HCT116 (cell line): Measurements from ENCODE around the gene LRFN3. TPM values are rescaled to one million over a fixed set of nuclear protein-coding genes. Genes with fewer than 3 reads are reported as not detected.

Experiments used
- ATAC-seq: fragments of 200-7000 bp; cut with Tn5 transposase; 2 replicates; pipeline ENCODE4 v1.9.1; 2020; ENCODE audit warnings: mild to moderate bottlenecking, moderate library complexity
- BruUV-seq: library from RNA; stranded (reverse); fragments of 400-500 nt; replicated peaks from 2 replicates; lab custom pipeline; 2021; lab: Mats Ljungman, UMichigan
- CTCF ChIA-PET: fragments of 300-600 bp; sonication (Branson Sonifier 250); formaldehyde crosslinking; loops from one replicate; lab custom pipeline; 2021; ENCODE audit warnings: antibody characterized with exemption; lab: Charles Lee
- POLR2A ChIA-PET: fragments of 300-600, 350-600 bp; sonication (Branson Sonifier 250); formaldehyde crosslinking; loops from one replicate; lab custom pipeline; 2021; ENCODE audit warnings: antibody characterized with exemption; lab: Charles Lee
- RAD21 ChIA-PET, 2 experiments: fragments of 300-600 bp; sonication (Branson Sonifier 250); formaldehyde crosslinking; loops; one replicate each; lab custom pipeline; 2023; ENCODE audit warnings: low total read pairs in 2 of 2; ENCODE audit not compliant: uncharacterized antibody in 2 of 2, unreplicated experiment in 2 of 2, low non-redundant PET in 1 of 2; lab: Charles Lee
- DNase-seq: peaks from one replicate; pipeline ENCODE4 v3.0.0-alpha.2; 2010; ENCODE audit warnings: low read depth, low spot score
- H2AFZ ChIP-seq: fragments of 200-600 bp; shearing (Covaris generic), sonication (generic); 2 replicates; pipeline ENCODE4 v1.6.1; 2017; ENCODE audit warnings: low read depth, mixed run types, mixed read lengths, antibody characterized with exemption, low read length; ENCODE audit not compliant: poor library complexity, severe bottlenecking
- H3K27ac ChIP-seq: 2 replicates; pipeline ENCODE4 v1.5.1; 2012; ENCODE audit warnings: low read depth, low read length
- H3K27me3 ChIP-seq: fragments of 200-600 bp; sonication (generic); 2 replicates; pipeline ENCODE4 v1.6.1; 2016; ENCODE audit warnings: mixed run types, low read length, mixed read lengths; ENCODE audit not compliant: insufficient read depth
- H3K36me3 ChIP-seq, 2 experiments: fragments of 200-500 bp in 1 of 2; fragments of 200-600 bp in 1 of 2; sonication (Bioruptor generic) in 1 of 2; sonication (generic) in 1 of 2; 2 replicates each; pipeline versions ENCODE4 v1.5.1 to v1.6.1; 2014 to 2016; ENCODE audit warnings: low read length in 2 of 2, inconsistent platforms in 1 of 2, mixed read lengths in 1 of 2, mixed run types in 1 of 2; ENCODE audit not compliant: insufficient read depth in 2 of 2, control insufficient read depth in 1 of 2
- H3K4me1 ChIP-seq, 2 experiments: fragments of 200-600 bp in 1 of 2; sonication (generic) in 1 of 2; 2 replicates each; pipeline versions ENCODE4 v1.5.1 to v1.6.1; 2012 to 2017; ENCODE audit warnings: low read length in 2 of 2, inconsistent platforms in 1 of 2, mild to moderate bottlenecking in 1 of 2, mixed read lengths in 1 of 2, mixed run types in 1 of 2, moderate library complexity in 1 of 2; ENCODE audit not compliant: insufficient read depth in 2 of 2, control insufficient read depth in 1 of 2
- H3K4me2 ChIP-seq: fragments of 200-600 bp; sonication (generic); 2 replicates; pipeline ENCODE4 v1.6.1; 2017; ENCODE audit warnings: mixed run types, low read length, mixed read lengths
- H3K4me3 ChIP-seq, 2 experiments: fragments of 200-600 bp in 1 of 2; sonication (generic) in 1 of 2; replicated peaks in 1 of 2; 2 replicates each; pipeline ENCODE4 v1.5.1; 2011 to 2016; ENCODE audit warnings: low read length in 2 of 2, control low read depth in 1 of 2, low read depth in 1 of 2, mild to moderate bottlenecking in 1 of 2, mixed read lengths in 1 of 2, mixed run types in 1 of 2
- H3K79me2 ChIP-seq: fragments of 200-600 bp; sonication (generic); 2 replicates; pipeline ENCODE4 v1.6.1; 2017; ENCODE audit warnings: mild to moderate bottlenecking, mixed run types, low read length, moderate library complexity, mixed read lengths; ENCODE audit not compliant: insufficient read depth
- H3K9ac ChIP-seq: fragments of 200-600 bp; sonication (generic); 2 replicates; pipeline ENCODE4 v1.6.1; 2016; ENCODE audit warnings: low read length, mixed read lengths
- H3K9me2 ChIP-seq: fragments of 200-600 bp; sonication (generic), shearing (Covaris generic); 2 replicates; pipeline ENCODE4 v1.6.1; 2017; ENCODE audit warnings: mixed run types, mild to moderate bottlenecking, moderate library complexity; ENCODE audit not compliant: insufficient read depth
- H3K9me3 ChIP-seq, 2 experiments: fragments of 200-500 bp in 1 of 2; fragments of 200-600 bp in 1 of 2; sonication (Bioruptor generic) in 1 of 2; sonication (generic) in 1 of 2; 2 replicates each; pipeline ENCODE4 v1.6.1; 2014 to 2017; ENCODE audit warnings: low read length in 2 of 2, mixed read lengths in 2 of 2, inconsistent platforms in 1 of 2, low read depth in 1 of 2, mild to moderate bottlenecking in 1 of 2, mixed run types in 1 of 2, moderate library complexity in 1 of 2; ENCODE audit not compliant: control insufficient read depth in 1 of 2, insufficient read depth in 1 of 2
- H4K20me1 ChIP-seq: fragments of 200-600 bp; sonication (generic), shearing (Covaris generic); 2 replicates; pipeline ENCODE4 v1.6.1; 2017; ENCODE audit warnings: mixed run types, mild to moderate bottlenecking, moderate library complexity; ENCODE audit not compliant: insufficient read depth
- EZH2 ChIP-seq: fragments of 200-600 bp; sonication (generic); IDR thresholded peaks from 2 replicates; pipeline ENCODE4 v1.6.1; 2017; ENCODE audit warnings: antibody characterized with exemption, mixed run types
- FOSL1 ChIP-seq: IDR thresholded peaks from 2 replicates; pipeline ENCODE4 v1.6.1; 2012; ENCODE audit warnings: low read depth
- JUND ChIP-seq: IDR thresholded peaks from 2 replicates; pipeline ENCODE4 v1.6.1; 2012
- POLR2A ChIP-seq: IDR thresholded peaks from 2 replicates; pipeline ENCODE4 v1.7.0; 2011; ENCODE audit warnings: borderline replicate concordance; ENCODE audit not compliant: insufficient read depth, insufficient read length; ENCODE audit errors: extremely low read depth
- POLR2AphosphoS5 ChIP-seq: IDR thresholded peaks from 2 replicates; pipeline ENCODE4 v1.6.1; 2011; ENCODE audit warnings: mild to moderate bottlenecking, low read depth, low read length, moderate library complexity
- SIN3A ChIP-seq: IDR thresholded peaks from 2 replicates; pipeline ENCODE4 v1.6.1; 2012; ENCODE audit warnings: low read depth
- SP1 ChIP-seq: IDR thresholded peaks from 2 replicates; pipeline ENCODE4 v1.6.1; 2012; ENCODE audit warnings: low read depth
- SRF ChIP-seq: IDR thresholded peaks from 2 replicates; pipeline ENCODE4 v1.6.1; 2012; ENCODE audit warnings: low read depth
- TCF7L2 ChIP-seq: IDR thresholded peaks from 2 replicates; pipeline ENCODE4 v1.7.0; 2011; ENCODE audit warnings: borderline replicate concordance, inconsistent platforms; ENCODE audit not compliant: insufficient read depth, insufficient read length; ENCODE audit errors: extremely low read depth
- ZFX ChIP-seq: fragments of 450-650 bp; IDR thresholded peaks from 2 replicates; pipeline ENCODE4 v1.6.1; 2017
- intact Hi-C: fragments of 100-400 bp; cut with micrococcal nuclease; formaldehyde crosslinking; loops from 2 replicates; pipeline ENCODE4 v1.10.0; 2022
- total RNA-seq: library from RNA; stranded (reverse); gene quantifications from one replicate; pipeline ENCODE4 v1.2.1, GENCODE V29; 2021; ENCODE audit not compliant: unreplicated experiment
- TF ChIP-seq, protein P1 (sequence below): IDR thresholded peaks from 2 replicates; pipeline ENCODE4 v1.6.1; 2012
- TF ChIP-seq, protein P2 (sequence below): IDR thresholded peaks from 2 replicates; pipeline ENCODE4 v1.6.1; 2012; ENCODE audit warnings: low read depth
- TF ChIP-seq, protein P3 (sequence below): IDR thresholded peaks from 2 replicates; pipeline ENCODE4 v1.6.1; 2011; ENCODE audit warnings: mild to moderate bottlenecking, low read length, moderate library complexity; ENCODE audit not compliant: insufficient replicate concordance; ENCODE audit errors: extremely low read depth

The LRFN3 gene
- total RNA-seq, 1 experiment from 2014 or later: 18.8 TPM

DNA sequence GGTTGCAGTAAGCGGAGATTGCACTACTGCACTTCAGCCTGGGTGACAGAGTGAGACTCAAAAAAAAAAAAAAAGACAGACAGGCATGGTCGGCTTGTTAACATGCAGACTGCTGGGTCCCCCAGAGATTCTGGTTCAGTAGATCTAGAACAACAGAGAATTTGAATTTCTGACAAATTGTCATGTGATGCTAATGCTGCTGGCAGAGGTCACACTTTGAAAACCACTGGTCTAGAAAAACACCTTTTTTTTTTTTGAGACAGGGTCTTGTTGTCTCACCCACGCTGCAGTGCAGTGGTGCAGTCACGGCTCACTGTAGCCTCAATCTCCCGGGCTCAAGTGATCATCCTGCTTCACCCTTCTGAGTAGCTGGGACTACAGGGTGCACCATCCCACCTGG lies 7.7 kb upstream of the LRFN3 start (continued):
- TF ChIP-seq TCF7L2 (no peak), SP1 (no peak), POLR2A (no peak), SRF (no peak), SIN3A (no peak), POLR2AphosphoS5 (no peak), ZFX (no peak)
- TF ChIP-seq, protein P1, sequence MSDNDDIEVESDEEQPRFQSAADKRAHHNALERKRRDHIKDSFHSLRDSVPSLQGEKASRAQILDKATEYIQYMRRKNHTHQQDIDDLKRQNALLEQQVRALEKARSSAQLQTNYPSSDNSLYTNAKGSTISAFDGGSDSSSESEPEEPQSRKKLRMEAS: no peak

DNA sequence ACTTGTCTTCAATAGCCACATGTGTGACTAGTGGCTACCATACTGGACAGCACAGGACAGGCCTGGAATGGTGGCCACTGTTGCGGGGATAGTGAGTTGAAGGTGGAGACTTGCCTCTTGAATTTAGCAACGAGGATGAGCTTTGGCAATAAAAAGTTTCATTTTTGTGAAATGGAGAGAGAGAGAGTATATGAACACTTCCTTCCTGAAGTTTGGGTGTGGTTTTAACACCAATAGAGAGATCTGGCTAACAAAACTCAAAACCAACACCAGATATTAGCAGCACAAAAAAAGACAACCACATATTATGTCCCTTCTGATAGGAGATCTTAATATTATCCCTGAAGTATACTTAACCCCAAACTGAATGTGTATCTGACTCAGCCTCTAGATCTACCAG lies 6.3 kb upstream of the LRFN3 start:
- no TSS peak for BruUV-seq
- Histone ChIP-seq H3K4me3 (no peak overlapping the region), H3K9me2 (no peaks in the 10 kb centered on the region), H3K36me3 (no peaks in the 10 kb centered on the region), H3K79me2 (no peaks in the 10 kb centered on the region), H3K27me3 (no peaks in the 10 kb centered on the region), H3K27ac (no peak overlapping the region), H3K9ac (no peak overlapping the region), H3K9me3 (no peaks in the 10 kb centered on the region), H2AFZ (peak overlapping the region; percentile 85), H3K4me2 (no peak overlapping the region), H3K4me1 (peaks cover 5 to 14% of the 10 kb centered on the region in 2 experiments; a peak in 3 of 4 replicates), H4K20me1 (no peaks in the 10 kb centered on the region)
- TF ChIP-seq EZH2 (no peak), JUND (no peak), FOSL1 (no peak), SIN3A (no peak), TCF7L2 (no peak), POLR2AphosphoS5 (no peak)
- TF ChIP-seq, protein P2, sequence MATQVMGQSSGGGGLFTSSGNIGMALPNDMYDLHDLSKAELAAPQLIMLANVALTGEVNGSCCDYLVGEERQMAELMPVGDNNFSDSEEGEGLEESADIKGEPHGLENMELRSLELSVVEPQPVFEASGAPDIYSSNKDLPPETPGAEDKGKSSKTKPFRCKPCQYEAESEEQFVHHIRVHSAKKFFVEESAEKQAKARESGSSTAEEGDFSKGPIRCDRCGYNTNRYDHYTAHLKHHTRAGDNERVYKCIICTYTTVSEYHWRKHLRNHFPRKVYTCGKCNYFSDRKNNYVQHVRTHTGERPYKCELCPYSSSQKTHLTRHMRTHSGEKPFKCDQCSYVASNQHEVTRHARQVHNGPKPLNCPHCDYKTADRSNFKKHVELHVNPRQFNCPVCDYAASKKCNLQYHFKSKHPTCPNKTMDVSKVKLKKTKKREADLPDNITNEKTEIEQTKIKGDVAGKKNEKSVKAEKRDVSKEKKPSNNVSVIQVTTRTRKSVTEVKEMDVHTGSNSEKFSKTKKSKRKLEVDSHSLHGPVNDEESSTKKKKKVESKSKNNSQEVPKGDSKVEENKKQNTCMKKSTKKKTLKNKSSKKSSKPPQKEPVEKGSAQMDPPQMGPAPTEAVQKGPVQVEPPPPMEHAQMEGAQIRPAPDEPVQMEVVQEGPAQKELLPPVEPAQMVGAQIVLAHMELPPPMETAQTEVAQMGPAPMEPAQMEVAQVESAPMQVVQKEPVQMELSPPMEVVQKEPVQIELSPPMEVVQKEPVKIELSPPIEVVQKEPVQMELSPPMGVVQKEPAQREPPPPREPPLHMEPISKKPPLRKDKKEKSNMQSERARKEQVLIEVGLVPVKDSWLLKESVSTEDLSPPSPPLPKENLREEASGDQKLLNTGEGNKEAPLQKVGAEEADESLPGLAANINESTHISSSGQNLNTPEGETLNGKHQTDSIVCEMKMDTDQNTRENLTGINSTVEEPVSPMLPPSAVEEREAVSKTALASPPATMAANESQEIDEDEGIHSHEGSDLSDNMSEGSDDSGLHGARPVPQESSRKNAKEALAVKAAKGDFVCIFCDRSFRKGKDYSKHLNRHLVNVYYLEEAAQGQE: no peak
- TF ChIP-seq, protein P3, sequence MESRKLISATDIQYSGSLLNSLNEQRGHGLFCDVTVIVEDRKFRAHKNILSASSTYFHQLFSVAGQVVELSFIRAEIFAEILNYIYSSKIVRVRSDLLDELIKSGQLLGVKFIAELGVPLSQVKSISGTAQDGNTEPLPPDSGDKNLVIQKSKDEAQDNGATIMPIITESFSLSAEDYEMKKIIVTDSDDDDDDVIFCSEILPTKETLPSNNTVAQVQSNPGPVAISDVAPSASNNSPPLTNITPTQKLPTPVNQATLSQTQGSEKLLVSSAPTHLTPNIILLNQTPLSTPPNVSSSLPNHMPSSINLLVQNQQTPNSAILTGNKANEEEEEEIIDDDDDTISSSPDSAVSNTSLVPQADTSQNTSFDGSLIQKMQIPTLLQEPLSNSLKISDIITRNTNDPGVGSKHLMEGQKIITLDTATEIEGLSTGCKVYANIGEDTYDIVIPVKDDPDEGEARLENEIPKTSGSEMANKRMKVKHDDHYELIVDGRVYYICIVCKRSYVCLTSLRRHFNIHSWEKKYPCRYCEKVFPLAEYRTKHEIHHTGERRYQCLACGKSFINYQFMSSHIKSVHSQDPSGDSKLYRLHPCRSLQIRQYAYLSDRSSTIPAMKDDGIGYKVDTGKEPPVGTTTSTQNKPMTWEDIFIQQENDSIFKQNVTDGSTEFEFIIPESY: no peak
- ATAC-seq: no peak
- ChIA-PET CTCF (no interaction called here), RAD21 (no interaction called here), POLR2A (no interaction called here)
- intact Hi-C loops: loop anchor here (10.0 kb wide), 1 partner anchor 385 kb away; the partner anchor contains the start of gene TMEM147
- DNase-seq: no peak
